C4-2B (cell line): ENCODE measurements around the gene GM2A.
"Not testable (repeated sequence)": the region's sequence is repeated elsewhere in the genome, so short reads cannot be mapped to it uniquely, and the experiment has no call there.

Source experiments
- H3K27ac ChIP-seq: fragments of 450-650 bp; 2 replicates; pipeline ENCODE4 v1.5.1; 2017
- ZFX ChIP-seq: fragments of 450-650 bp; IDR thresholded peaks from 2 replicates; pipeline ENCODE4 v1.6.1; 2017
- TF ChIP-seq, protein P1 (sequence below): fragments of 450-650 bp; conservative IDR thresholded peaks from 2 replicates; pipeline ENCODE4 v1.5.1; 2017; ENCODE audit warnings: mild to moderate bottlenecking

GM2A gene

DNA sequence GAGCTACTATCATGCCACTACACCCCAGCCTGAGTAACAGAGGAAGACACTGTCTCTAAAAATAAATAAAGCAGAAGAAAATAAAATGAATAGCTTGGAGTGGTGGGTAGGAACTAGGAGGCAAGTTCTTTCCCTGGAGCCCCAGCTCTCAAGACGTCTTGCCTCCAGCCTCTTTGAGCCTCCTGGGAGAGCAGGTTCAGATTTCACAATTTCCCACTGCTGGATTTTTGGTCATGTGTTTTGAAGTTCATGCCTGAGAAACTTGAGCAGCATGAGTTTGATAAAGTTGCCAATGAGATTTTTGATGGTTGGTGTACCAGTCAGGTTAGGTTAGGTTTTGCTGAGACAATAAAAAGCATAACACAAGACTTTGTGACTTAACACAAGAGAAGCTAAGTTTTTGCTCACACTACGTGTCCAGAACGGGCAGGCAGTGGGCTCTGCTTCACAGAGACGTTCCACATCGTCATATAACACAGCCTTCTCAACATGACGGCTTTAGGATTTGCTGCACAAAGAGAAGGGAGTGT is 25.0 kb upstream of the GM2A start:
- H3K27ac ChIP-seq: no peak overlapping the region
- TF ChIP-seq, protein P1, sequence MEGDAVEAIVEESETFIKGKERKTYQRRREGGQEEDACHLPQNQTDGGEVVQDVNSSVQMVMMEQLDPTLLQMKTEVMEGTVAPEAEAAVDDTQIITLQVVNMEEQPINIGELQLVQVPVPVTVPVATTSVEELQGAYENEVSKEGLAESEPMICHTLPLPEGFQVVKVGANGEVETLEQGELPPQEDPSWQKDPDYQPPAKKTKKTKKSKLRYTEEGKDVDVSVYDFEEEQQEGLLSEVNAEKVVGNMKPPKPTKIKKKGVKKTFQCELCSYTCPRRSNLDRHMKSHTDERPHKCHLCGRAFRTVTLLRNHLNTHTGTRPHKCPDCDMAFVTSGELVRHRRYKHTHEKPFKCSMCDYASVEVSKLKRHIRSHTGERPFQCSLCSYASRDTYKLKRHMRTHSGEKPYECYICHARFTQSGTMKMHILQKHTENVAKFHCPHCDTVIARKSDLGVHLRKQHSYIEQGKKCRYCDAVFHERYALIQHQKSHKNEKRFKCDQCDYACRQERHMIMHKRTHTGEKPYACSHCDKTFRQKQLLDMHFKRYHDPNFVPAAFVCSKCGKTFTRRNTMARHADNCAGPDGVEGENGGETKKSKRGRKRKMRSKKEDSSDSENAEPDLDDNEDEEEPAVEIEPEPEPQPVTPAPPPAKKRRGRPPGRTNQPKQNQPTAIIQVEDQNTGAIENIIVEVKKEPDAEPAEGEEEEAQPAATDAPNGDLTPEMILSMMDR: no peak

DNA sequence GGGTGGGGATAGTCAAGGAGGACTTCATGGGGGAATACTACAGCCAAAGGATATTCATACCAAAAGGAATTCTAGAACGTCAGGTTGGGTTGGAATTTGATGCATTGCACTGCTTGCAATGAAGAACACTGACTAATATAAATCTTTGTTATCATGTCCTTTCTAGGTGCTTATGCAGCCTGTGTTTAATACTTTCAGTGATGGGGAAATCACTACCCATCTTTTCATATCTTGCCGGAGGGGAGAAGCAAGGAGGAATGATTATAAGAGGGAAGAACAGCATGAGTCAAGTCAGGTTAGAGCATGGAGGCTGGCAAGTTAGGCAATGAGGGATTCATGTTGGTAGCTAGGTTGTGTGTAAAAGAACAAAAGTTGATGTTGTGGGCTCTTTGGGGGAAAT is 24.0 kb upstream of the GM2A start:
- no peak overlapping the region for H3K27ac ChIP-seq
- TF ChIP-seq ZFX: no peak
- TF ChIP-seq, protein P1: no peak

DNA sequence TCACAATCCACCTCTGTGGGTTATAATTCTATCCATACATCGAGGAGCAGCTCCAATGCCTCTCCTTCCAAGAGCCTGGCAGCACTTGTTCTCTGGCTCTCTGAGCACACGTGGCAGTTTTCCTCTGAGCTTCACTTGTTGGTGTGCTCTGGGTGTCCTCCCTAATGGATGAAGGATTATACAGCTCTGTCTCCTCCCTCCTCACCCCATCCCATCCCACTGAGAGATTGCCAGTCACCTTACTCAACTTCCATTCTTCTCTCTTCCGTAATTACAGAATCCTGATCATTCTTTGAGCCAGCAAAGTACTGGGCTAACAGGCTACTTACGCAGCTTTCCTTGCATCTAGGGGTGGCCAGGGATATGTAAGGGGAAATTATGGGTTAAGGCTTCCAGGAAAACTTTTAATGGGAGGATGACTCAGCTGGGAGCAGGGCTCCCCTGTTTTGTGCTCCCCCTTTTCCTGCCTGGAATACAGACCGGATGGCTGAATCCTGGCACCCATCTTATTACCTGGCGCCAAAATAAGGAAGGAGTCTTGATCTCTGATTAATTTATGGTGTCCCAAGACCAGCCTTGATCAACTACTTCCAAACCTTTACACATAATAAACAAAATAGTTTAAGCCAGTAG is 22.8 kb upstream of the GM2A start:
- no peak for TF ChIP-seq ZFX
- TF ChIP-seq, protein P1: no peak
- no peak overlapping the region for H3K27ac ChIP-seq

DNA sequence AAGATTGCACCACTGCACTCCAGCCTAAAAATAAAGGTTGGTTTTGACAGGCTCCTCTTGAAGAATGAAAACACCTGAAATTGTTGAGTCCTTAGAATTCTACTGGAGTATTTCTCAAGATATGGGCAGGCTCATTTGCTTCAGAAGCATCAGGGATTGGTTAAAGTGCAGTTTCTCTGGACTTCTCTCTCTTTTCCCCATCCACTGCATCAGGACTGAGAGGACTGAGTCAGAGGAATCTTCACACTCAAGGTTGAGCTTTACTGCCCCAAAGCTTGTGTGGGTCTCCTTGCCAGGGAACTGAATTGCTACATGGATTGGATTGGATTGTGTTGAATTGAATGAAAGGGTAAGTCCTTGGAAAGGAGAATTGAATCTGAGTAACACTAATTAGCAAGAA is 21.6 kb upstream of the GM2A start:
- H3K27ac ChIP-seq: no peak overlapping the region
- TF ChIP-seq ZFX: no peak
- TF ChIP-seq, protein P1: no peak

DNA sequence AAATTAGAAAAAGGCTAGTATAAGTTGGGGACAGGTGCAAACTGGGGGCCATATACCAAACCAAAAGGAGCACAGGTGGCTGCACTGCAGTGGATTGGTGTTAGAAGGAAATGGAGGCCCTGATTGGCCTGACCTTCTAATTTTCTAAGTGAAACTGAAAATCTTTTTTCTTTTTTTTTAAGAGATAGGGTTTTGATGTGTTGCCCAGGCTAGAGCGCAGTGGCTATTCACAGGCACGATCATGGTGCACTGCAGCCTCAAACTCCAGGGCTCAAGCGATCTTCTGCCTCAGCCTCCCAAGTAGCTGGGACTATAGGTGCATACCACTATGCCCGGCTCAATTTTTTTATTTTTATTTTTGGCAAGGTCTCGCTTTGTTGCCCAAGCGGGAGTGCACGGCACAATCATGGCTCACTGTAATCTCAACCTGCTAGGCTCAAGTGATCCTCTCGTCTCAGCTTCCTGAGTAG is 19.3 kb upstream of the GM2A start:
- TF ChIP-seq ZFX: no peak
- TF ChIP-seq, protein P1: no peak
- no peak overlapping the region for H3K27ac ChIP-seq

DNA sequence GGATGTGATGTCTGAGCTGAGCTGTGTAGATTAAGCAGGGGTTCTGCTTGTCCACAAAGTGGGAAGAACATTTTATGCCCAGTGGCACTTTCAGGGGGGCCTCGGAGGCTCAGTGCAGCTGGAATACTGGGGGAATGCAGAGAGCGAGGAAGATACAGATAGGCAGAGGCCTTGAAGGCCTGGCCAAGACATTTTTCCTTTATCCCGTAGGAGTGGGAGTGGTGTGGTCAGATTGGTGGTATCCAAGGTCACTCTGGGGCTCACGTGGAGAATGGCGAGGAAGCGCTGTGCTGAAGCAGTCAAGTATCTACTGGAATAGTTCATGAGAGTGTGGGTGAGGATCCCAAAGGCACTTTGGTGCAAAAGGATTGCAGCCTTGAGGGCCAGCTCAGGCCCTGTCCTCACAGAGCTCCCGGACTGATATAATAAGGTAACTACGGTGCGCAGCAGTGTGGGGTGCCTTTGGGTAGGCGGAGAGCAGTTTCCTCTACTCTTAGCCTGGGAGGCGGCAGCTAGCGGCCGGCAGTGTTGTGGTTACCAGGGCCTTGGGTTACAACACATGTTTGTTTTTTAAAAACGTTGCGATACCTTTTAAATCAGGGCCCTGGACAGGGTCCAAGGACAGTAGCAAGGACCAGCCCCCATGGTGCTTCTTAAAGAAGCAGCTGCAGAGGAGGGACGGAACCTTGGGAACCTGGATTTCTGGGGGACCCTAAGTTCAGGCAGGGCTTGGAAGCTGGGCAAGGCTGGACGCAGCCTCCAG is 18.3 kb upstream of the GM2A start:
- TF ChIP-seq, protein P1: no peak
- TF ChIP-seq ZFX: no peak
- H3K27ac ChIP-seq: no peak overlapping the region

DNA sequence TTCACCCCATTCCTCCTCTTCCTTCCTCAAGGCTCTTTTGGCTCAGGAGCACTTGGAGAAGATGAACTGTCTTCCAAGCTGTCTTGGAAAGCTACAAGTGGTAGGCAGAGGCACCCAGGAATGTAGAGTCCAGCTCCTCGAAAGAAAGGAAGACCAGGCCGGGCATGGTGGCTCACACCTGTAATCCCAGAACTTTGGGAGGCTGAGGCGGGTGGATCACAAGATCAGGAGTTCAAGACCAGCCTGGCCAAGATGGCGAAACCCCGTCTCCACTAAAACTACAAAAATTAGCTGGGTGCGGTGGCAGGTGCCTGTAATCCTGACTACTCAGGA is 17.8 kb upstream of the GM2A start:
- H3K27ac ChIP-seq: not testable (repeated sequence)
